ENCODE measurements around the gene STX8.
A peak's percentile ranks its signal among the peaks of the same experiment; 100 is the strongest.
"Not testable (repeated sequence)": the region's sequence is repeated elsewhere in the genome, so short reads cannot be mapped to it uniquely, and the experiment has no call there.

STX8 gene

GRCh38 chr17:9575381-9576101 is at the start of gene STX8:
Gene STX8 (minus strand): TSS chr17:9575820. CDS start chr17:9575808, 12 bp downstream.
- DNase-seq (ENCODE audit: low spot score): peak; percentile 76

- DNase-seq (ENCODE audit: low spot score): no peak
These were observed 47.3 kb upstream of the STX8 start for GRCh38 chr17:9622961-9623360.

DNA sequence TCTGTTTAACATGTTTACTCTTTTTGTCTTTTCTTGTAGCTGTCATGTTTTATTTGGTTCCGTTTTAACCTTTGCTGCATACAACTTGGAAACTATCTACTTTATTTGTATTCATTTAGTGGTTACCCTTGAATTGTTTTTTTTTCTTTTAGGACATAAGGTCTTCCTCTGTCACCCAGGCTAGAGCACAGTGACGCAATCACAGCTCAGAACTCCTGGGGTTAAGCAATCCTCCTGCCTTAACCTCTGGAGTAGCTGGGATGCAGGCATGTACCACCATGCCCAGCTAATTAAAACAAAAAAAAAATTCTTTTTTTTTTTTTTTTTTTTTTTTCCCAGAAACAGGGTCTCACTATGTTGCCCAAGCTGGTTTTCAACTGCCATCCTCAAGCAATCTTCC is 39.9 kb upstream of the STX8 start:
- no peak for DNase-seq (ENCODE audit: low spot score)

- DNase-seq (ENCODE audit: low spot score): no peak
These were observed 36.4 kb upstream of the STX8 start for GRCh38 chr17:9612006-9612405.

DNA sequence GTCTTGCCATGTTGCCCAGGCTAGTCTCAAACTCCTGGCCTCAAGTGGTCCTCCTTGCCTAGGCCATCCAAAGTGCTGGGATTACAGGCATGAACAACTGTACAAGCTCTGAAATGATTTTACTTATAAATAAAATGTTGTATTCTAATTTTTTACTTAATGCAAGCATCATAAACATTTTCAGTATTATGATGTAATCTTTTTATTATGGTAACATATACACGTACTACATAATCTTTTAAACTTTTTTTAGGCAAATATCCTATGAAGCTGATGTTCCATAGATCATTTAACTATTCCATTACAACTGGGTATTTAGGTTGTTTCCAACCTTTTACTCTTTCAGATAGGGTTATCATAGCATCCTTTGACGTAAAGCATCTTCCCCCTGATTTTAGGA is 35.9 kb upstream of the STX8 start:
- no peak for DNase-seq (ENCODE audit: low spot score)

DNA sequence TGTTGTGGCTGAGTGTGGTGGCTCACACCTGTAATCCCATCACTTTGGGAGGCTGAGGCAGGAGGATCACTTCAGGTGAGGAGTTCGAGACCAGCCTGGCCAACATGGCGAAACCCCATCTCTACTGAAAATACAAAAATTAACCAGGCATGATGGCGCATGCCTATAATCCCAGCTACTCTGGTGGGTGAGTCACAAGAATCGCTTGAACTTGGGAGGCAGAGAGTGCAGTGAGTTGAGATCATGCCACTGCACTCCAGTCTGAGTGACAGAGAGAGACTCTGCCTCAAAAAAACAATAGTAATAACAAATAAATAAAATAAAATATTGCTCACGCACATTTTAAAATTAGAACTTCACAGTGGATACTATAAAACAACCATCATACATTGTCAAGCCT is 31.4 kb upstream of the STX8 start:
- DNase-seq (ENCODE audit: low spot score): not testable (repeated sequence)

GRCh38 chr17:9606453-9606852 is 30.8 kb upstream of the STX8 start:
- no peak for DNase-seq (ENCODE audit: low spot score)

DNA sequence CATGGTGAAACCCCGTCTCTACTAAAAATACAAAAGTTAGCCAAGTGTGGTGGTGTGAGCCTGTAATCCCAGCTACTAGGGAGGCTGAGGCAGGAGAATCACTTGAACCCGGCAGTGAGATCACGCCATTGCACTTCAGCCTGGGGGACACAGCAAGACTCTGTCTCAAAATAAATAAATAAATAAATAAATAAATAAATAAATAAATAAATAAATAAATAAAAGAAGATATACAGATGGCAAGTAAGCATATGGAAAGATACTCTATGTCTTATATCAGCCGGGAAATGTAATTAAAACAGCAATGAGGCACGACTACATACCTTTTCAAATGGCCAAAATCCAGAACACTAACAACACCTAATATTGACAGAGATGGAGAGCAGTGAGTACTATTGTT is 29.0 kb upstream of the STX8 start:
- DNase-seq (ENCODE audit: low spot score): not testable (repeated sequence)

GRCh38 chr17:9598661-9599060 is 23.0 kb upstream of the STX8 start:
- no peak for DNase-seq (ENCODE audit: low spot score)

GRCh38 chr17:9597638-9598037 is 22.0 kb upstream of the STX8 start:
- not testable (repeated sequence) for DNase-seq (ENCODE audit: low spot score)

DNA sequence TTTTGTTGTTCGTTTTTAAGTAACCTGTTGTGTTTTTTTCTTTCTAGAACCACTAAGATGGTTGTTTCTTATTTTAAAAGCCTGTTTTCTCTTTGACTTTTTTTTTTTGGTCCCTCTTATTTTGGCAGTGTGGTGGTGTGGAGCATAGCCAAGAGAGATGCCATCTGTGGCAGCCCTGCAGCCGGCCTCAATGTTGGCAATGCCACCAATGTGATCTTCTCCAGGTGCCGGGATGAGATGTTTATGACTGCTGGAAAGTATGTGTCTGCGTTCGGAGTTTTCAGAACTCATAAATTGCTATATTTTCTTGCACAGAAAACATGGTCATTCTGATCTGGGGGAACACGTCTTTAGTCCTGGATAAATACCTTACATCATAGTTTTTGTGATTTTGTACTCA is 18.4 kb upstream of the STX8 start:
- no peak for DNase-seq (ENCODE audit: low spot score)

GRCh38 chr17:9587969-9588656 is 12.5 kb upstream of the STX8 start:
- DNase-seq (ENCODE audit: low spot score): no peak

GRCh38 chr17:9577373-9577709 is 1.7 kb upstream of the STX8 start:
- no peak for DNase-seq (ENCODE audit: low spot score)

DNA sequence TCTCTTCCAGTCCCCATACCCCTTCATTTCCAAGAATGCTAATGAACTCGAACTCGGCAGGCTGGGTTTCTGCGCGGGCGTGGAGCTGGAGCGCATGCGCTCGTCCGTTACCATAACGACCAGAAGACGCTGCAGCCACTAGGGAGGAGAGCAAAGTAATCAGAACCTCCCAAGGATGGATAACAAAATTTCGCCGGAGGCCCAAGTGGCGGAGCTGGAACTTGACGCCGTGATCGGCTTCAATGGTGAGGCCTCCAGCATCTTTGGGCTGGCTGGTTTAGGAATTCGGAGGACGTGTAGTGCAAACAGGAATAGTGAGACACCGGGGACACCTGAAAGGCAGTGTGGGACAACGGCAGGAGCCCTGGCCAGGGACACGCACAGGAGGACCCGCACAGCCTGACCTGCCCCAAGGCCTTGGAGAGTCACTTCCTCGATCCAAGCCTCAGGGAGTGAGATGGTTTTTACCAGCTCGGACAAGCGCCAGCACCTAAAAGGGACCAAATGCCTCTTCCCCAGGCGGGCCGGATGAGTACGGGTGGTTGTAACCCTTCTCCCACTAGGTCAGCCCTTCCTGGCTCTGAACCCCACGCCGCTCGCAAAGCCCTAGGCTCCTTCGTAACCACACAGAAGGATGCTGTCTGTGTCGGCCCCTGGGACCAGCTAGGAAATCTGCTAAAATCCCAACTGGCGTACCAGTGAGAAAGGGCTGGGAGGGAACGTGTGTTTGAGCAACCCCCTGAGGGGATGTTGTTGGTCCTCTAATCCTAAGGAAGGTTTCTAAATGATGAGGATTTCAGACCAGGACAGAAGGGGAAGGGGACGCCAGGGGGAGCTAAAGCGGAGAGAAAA is 1.1 kb upstream of the STX8 start, which contains the start of gene CFAP52:
Gene CFAP52 (plus strand): TSS at position 122 of the 852 bp plus-strand sequence. CDS start 54 bp downstream, at position 176.
- DNase-seq (ENCODE audit: low spot score): peak; percentile 73

- DNase-seq (ENCODE audit: low spot score): no peak
These were observed 4.4 kb downstream of the STX8 start for GRCh38 chr17:9571201-9571600.

GRCh38 chr17:9568957-9569588 is 6.5 kb downstream of the STX8 start:
- DNase-seq (ENCODE audit: low spot score): no peak

DNA sequence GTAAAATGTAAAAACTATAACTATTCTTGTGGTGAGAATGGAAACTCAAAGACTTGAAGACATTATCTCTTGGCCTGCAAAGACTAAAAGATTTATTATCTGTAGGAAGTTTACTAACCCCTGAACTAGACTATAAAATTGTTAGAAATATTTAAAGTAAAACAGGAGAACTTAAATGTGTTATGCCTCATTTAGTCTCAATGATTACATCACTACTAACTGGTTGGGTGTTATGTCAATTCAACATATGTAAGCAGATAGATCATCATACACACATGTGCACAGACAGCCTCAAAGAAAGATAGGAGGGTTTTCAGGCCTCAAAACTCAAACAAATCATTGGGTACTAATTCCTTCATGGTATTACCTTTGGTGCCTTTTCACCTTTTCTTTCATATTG is 7.6 kb downstream of the STX8 start:
- DNase-seq (ENCODE audit: low spot score): no peak

- DNase-seq (ENCODE audit: low spot score): not testable (repeated sequence)
These were observed 8.9 kb downstream of the STX8 start for GRCh38 chr17:9566739-9567138.

- no peak for DNase-seq (ENCODE audit: low spot score)
These were observed 9.6 kb downstream of the STX8 start for GRCh38 chr17:9566067-9566466.

DNA sequence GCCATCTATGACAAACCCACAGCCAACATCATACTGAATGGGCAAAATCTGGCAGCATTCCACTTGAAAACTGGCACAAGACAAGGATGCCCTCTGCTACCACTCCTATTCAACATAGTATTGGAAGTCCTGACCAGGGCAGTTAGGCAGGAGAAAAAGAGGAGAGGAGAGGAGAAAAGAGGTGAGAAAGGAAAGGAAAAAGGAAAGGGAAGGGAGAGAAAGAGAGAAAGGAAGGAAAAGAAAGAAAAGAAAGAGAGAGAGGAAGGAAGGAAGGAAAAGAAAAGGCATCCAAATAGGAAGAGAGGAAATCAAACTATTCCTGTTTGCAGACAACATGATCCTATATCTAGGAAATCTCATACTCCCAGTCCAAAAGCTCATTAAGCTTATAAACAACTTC is 11.5 kb downstream of the STX8 start:
- no peak for DNase-seq (ENCODE audit: low spot score)

- no peak for DNase-seq (ENCODE audit: low spot score)
These were observed 17.8 kb downstream of the STX8 start for GRCh38 chr17:9557857-9558256.

GRCh38 chr17:9557161-9557755 is 18.4 kb downstream of the STX8 start:
- DNase-seq (ENCODE audit: low spot score): no peak
